Keratinocyte (primary cell): ENCODE results near the gene TP73. TPM values are rescaled to one million over a fixed set of nuclear protein-coding genes. Genes with fewer than 3 reads are reported as not detected.

Experiments used
- DNase-seq: peaks from one replicate; pipeline ENCODE4 v3.0.0-alpha.2; 2011; ENCODE audit warnings: low read depth, missing footprints, low spot score
- FAIRE-seq: peaks from 2 replicates; lab custom pipeline; 2011; peaks lifted over from hg19 to GRCh38; lab: Jason Lieb, UNC
- H2AFZ ChIP-seq: 2 replicates; pipeline ENCODE4 v1.6.0; 2012; ENCODE audit warnings: low read length, control low read depth, inconsistent platforms; ENCODE audit not compliant: control insufficient read depth
- H3K27ac ChIP-seq: 2 replicates; pipeline ENCODE4 v1.5.1; 2011; ENCODE audit warnings: low read length; ENCODE audit not compliant: control insufficient read depth, insufficient read depth
- H3K27me3 ChIP-seq: 3 replicates; pipeline ENCODE4 v1.6.0; 2011; ENCODE audit warnings: low read length; ENCODE audit not compliant: control insufficient read depth, insufficient read depth; ENCODE audit errors: extremely low read depth
- H3K36me3 ChIP-seq, 2 experiments: 2 replicates in 1 of 2; 3 replicates in 1 of 2; pipeline ENCODE4 v1.5.1; 2011; ENCODE audit warnings: low read length in 2 of 2, mild to moderate bottlenecking in 1 of 2; ENCODE audit not compliant: control insufficient read depth in 2 of 2, insufficient read depth in 2 of 2; ENCODE audit errors: extremely low read depth in 1 of 2
- H3K4me1 ChIP-seq: 3 replicates; pipeline ENCODE4 v1.5.1; 2011; ENCODE audit warnings: low read length; ENCODE audit not compliant: control insufficient read depth, insufficient read depth; ENCODE audit errors: extremely low read depth
- H3K4me2 ChIP-seq: 3 replicates; pipeline ENCODE4 v1.6.0; 2011; ENCODE audit warnings: low read depth, low read length; ENCODE audit not compliant: control insufficient read depth, insufficient read depth; ENCODE audit errors: extremely low read depth
- H3K4me3 ChIP-seq, 3 experiments: fragments of 200-600 bp in 1 of 3; sonication (generic) in 1 of 3; 2 replicates in 2 of 3; 3 replicates in 1 of 3; pipeline ENCODE4 v1.5.1; 2011 to 2016; ENCODE audit warnings: low read length in 3 of 3, mild to moderate bottlenecking in 3 of 3, control low read depth in 2 of 3, inconsistent platforms in 1 of 3, low read depth in 1 of 3, mixed read lengths in 1 of 3, mixed run types in 1 of 3, moderate library complexity in 1 of 3; ENCODE audit not compliant: control insufficient read depth in 2 of 3, insufficient read depth in 2 of 3; ENCODE audit errors: extremely low read depth in 1 of 3
- H3K79me2 ChIP-seq: 2 replicates; pipeline ENCODE4 v1.6.0; 2012; ENCODE audit warnings: low read length; ENCODE audit not compliant: control insufficient read depth, insufficient read depth
- H3K9ac ChIP-seq: 3 replicates; pipeline ENCODE4 v1.6.0; 2011; ENCODE audit warnings: low read length; ENCODE audit not compliant: control insufficient read depth, insufficient read depth; ENCODE audit errors: extremely low read depth
- H3K9me1 ChIP-seq: 3 replicates; pipeline ENCODE4 v1.6.0; 2011; ENCODE audit warnings: low read length; ENCODE audit not compliant: control insufficient read depth, insufficient read depth; ENCODE audit errors: extremely low read depth
- H3K9me3 ChIP-seq: 2 replicates; pipeline ENCODE4 v1.5.1; 2012; ENCODE audit warnings: low read depth, low read length; ENCODE audit not compliant: control insufficient read depth
- H4K20me1 ChIP-seq: 3 replicates; pipeline ENCODE4 v1.6.0; 2011; ENCODE audit warnings: low read length; ENCODE audit not compliant: control insufficient read depth, insufficient read depth; ENCODE audit errors: extremely low read depth
- EZH2 ChIP-seq: IDR thresholded peaks from one replicate; pipeline ENCODE4 v1.6.1; 2012; ENCODE audit warnings: inconsistent platforms, mild to moderate bottlenecking, low read length, moderate library complexity
- dilution Hi-C: fragments of 300-500 bp; cut with MboI; formaldehyde crosslinking; loops from one replicate; pipeline ENCODE4 v1.7.0; 2020; ENCODE audit warnings: low sequenced_read_pairs; ENCODE audit not compliant: extremely low pct_ligation_motif_present
- polyA plus RNA-seq, 5 experiments: library from polyadenylated mRNA; depleted of rRNA in 3 of 5; stranded (reverse) in 3 of 5; stranded (forward) in 1 of 5; unstranded in 1 of 5; fragments of >200 nt; gene quantifications; 1 replicate in 1 of 5; 2 replicates in 3 of 5; 3 replicates in 1 of 5; pipeline versions ENCODE4 v1.2.1 to v1.2.3, GENCODE V29; 2011 to 2012; ENCODE audit warnings: missing spikeins in 2 of 5, low read depth in 1 of 5, low replicate concordance in 1 of 5
- TF ChIP-seq, protein P1 (sequence below), 3 experiments: IDR thresholded peaks in 1 of 3; conservative IDR thresholded peaks in 1 of 3; optimal IDR thresholded peaks in 1 of 3; 2 replicates in 2 of 3; 3 replicates in 1 of 3; pipeline versions ENCODE3 to v1.5.1; 2011; ENCODE audit warnings: low read length in 3 of 3, mild to moderate bottlenecking in 3 of 3, moderate library complexity in 2 of 3, control low read depth in 1 of 3, inconsistent platforms in 1 of 3; ENCODE audit not compliant: insufficient read depth in 2 of 3; ENCODE audit errors: extremely low read depth in 1 of 3

The TP73 gene
- polyA plus RNA-seq, 1 donor (not counting 4 experiments of a cell fraction or from before 2014, with no cell fraction given) = 0.14 TPM

DNA sequence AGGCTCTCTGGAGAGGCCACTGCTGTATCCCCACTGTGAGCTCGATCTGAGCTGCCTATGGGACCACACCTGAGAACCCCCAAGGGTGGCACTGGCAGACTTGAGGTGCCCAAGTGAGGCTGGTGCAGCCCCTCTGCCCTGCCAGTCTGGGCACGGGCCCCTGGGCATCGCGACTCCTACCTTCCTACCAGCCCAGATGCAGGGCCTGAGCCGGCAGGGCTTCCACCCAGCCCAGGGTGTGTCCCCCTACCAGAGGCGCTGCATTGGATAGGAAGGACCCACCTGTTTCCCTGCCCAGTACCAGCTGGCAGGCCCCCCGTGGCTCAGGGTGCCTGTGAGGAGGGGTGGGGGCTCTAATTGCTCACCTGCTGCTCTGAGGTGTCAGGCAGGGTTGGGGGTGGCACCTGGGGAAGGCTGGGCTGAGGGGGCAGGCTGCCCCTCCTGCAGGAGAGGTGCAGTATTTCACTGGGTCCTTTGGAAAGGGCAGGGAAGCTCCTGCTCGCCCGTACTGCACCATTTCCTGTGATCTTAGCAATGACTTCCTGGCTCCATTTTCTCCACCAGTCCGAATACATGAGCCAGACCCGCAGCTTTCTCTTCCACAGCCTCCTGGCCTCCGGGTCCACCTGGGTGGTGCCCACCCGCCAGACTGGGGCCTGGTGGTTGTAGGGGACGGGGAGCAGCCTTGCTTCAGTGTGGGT lies 11.8 kb downstream of the TP73 start:
- DNase-seq (no peak), FAIRE-seq (no peak)
- no peaks in the 10 kb centered on the region for H3K79me2 ChIP-seq

DNA sequence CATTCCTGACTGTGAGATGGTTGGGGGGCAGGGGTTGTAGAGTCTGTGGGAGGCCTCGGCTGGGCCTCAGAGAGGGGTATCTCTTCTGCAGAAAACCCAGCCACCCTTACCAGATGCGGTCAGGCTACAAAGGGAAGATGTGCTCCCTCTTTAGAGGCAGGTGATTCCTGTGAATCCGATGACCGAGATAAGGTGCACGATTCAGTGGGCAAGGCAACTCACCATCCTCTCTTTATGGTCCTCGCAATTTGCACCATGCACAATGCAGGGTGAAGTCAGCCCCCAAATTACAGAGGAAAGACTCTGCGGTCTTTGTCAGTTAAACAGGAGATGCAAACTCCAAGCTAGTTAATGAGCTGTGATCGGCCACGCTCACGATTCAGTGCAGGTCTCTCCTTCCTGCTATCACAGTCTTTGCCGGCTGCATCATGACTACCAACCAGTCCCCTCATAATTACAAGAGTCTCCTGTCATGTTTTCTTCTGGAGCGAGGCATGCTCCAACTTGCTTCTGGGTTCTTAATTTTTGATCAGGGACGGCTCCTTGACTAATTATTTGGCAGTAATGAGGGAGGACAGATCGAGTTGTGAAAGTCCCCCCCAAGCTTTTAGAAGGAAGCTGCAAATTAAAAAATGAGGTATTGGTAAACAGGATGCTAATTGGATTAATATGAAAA lies 12.5 kb downstream of the TP73 start:
- H3K27me3 ChIP-seq = peaks cover 5% of the 10 kb centered on the region
- FAIRE-seq (no peak), DNase-seq (no peak)
- H2AFZ ChIP-seq = no peak overlapping the region
- H3K79me2 ChIP-seq = no peaks in the 10 kb centered on the region
- TF ChIP-seq EZH2 = no peak
- TF ChIP-seq, protein P1, sequence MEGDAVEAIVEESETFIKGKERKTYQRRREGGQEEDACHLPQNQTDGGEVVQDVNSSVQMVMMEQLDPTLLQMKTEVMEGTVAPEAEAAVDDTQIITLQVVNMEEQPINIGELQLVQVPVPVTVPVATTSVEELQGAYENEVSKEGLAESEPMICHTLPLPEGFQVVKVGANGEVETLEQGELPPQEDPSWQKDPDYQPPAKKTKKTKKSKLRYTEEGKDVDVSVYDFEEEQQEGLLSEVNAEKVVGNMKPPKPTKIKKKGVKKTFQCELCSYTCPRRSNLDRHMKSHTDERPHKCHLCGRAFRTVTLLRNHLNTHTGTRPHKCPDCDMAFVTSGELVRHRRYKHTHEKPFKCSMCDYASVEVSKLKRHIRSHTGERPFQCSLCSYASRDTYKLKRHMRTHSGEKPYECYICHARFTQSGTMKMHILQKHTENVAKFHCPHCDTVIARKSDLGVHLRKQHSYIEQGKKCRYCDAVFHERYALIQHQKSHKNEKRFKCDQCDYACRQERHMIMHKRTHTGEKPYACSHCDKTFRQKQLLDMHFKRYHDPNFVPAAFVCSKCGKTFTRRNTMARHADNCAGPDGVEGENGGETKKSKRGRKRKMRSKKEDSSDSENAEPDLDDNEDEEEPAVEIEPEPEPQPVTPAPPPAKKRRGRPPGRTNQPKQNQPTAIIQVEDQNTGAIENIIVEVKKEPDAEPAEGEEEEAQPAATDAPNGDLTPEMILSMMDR (optimal IDR thresholded peaks at IDR 0.05 in 1 of 3, IDR thresholded peaks at IDR 0.05 in 1 of 3, conservative IDR thresholded peaks at IDR 0.05 in 1 of 3; ENCODE audit: extremely low read depth in 1 of 3, insufficient read depth in 2 of 3, low read length in 3 of 3) = no peak
- no peaks in the 10 kb centered on the region for H3K9me3 ChIP-seq
- H3K36me3 ChIP-seq = no peaks in the 10 kb centered on the region
- no peaks in the 10 kb centered on the region for H3K9me1 ChIP-seq
- no peak overlapping the region for H3K4me3 ChIP-seq
- H3K9ac ChIP-seq = no peak overlapping the region
- H3K27ac ChIP-seq = no peak overlapping the region
- peaks cover 12% of the 10 kb centered on the region for H3K4me1 ChIP-seq
- peak overlapping the region; percentile 17 for H3K4me2 ChIP-seq
- H4K20me1 ChIP-seq = no peaks in the 10 kb centered on the region
- dilution Hi-C loops = no loop called here

More for the DNA sequence above, 11.8 kb downstream of the TP73 start:
- Histone ChIP-seq H3K27ac (no peak overlapping the region), H3K4me3 (no peak overlapping the region), H3K27me3 (peaks cover 5% of the 10 kb centered on the region), H3K9ac (no peak overlapping the region), H3K9me1 (no peaks in the 10 kb centered on the region), H3K36me3 (no peaks in the 10 kb centered on the region), H2AFZ (no peak overlapping the region), H4K20me1 (no peaks in the 10 kb centered on the region), H3K4me1 (peaks cover 12% of the 10 kb centered on the region), H3K9me3 (no peaks in the 10 kb centered on the region), H3K4me2 (no peak overlapping the region)
- TF ChIP-seq EZH2 = no peak
- TF ChIP-seq, protein P1 (optimal IDR thresholded peaks at IDR 0.05 in 1 of 3, IDR thresholded peaks at IDR 0.05 in 1 of 3, conservative IDR thresholded peaks at IDR 0.05 in 1 of 3; ENCODE audit: extremely low read depth in 1 of 3, insufficient read depth in 2 of 3, low read length in 3 of 3) = peak in 1 of 3 experiments; percentile 4
- dilution Hi-C loops = no loop called here
